ENCODE measurements around the gene ITPK1.

- no peak for TF ChIP-seq YY1 (IDR thresholded peaks at IDR 0.05; ENCODE audit: low read depth)
- TF ChIP-seq EGR1 (IDR thresholded peaks at IDR 0.05): no peak
- TF ChIP-seq, protein P1, sequence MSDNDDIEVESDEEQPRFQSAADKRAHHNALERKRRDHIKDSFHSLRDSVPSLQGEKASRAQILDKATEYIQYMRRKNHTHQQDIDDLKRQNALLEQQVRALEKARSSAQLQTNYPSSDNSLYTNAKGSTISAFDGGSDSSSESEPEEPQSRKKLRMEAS (IDR thresholded peaks at IDR 0.05): no peak
- no peak for TF ChIP-seq TAF1 (IDR thresholded peaks at IDR 0.05; ENCODE audit: low read depth)
Observed at GRCh38 chr14:93049315-93049714, 66.4 kb downstream of the ITPK1 start.

All from Ishikawa (cell line).